Stimulated activated naive CD8-positive, alpha-beta T cell treated with anti-CD3 and anti-CD28 coated beads, Interleukin-15, Interleukin-2, amounts not matched to agents 100 U/mL and 50 U/mL, for 24 hours (primary cell): Measurements from ENCODE around the gene RBM33.

Source experiments
- ATAC-seq: fragments of 150-1000 bp; cut with Tn5 transposase; one replicate; pipeline ENCODE4 v1.10.0; 2021
- DNase-seq: peaks from one replicate; pipeline ENCODE4 v3.0.0; 2021

The RBM33 gene

GRCh38 chr7:155694851-155695250 is 50.4 kb downstream of the RBM33 start:
- DNase-seq: no peak

GRCh38 chr7:155696747-155697146 is 52.3 kb downstream of the RBM33 start:
- no peak for DNase-seq
- ATAC-seq: no peak

More at GRCh38 chr7:155694851-155695250, 50.4 kb downstream of the RBM33 start:
- ATAC-seq: peak; percentile 81

DNA sequence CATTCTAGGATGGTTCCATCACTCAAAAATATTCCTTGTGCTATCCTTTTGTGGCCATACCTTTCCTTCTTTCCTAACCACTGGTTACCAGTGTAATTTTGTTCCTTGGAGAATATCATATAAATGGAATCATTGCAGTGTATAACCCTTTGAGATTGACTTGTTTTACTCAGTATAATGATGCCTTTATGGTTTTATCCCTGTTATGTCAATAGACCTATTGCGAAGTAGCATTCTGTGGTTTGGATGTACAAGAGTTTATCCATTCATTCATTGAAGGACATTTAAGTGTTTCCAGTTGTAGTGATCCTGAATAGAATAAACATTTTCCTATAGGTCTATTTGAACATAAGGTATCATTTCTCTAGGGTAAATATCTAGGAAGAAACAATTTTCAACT is 54.2 kb downstream of the RBM33 start:
- ATAC-seq: no peak
- DNase-seq: no peak

- ATAC-seq: no peak
- no peak for DNase-seq
Observed at GRCh38 chr7:155699180-155699579, 54.7 kb downstream of the RBM33 start.

GRCh38 chr7:155700847-155701246 is 56.4 kb downstream of the RBM33 start:
- DNase-seq (no peak), ATAC-seq (no peak)

GRCh38 chr7:155701972-155702544 is 57.6 kb downstream of the RBM33 start:
- ATAC-seq (no peak), DNase-seq (no peak)

GRCh38 chr7:155702616-155703015 is 58.2 kb downstream of the RBM33 start:
- DNase-seq (no peak), ATAC-seq (peak; percentile 71)

GRCh38 chr7:155705623-155706360 is 61.3 kb downstream of the RBM33 start:
- ATAC-seq (no peak), DNase-seq (no peak)

GRCh38 chr7:155706376-155706775 is 61.9 kb downstream of the RBM33 start:
- DNase-seq (no peak), ATAC-seq (no peak)

- ATAC-seq (no peak), DNase-seq (no peak)
Observed at GRCh38 chr7:155709453-155709852, 65.0 kb downstream of the RBM33 start.

DNA sequence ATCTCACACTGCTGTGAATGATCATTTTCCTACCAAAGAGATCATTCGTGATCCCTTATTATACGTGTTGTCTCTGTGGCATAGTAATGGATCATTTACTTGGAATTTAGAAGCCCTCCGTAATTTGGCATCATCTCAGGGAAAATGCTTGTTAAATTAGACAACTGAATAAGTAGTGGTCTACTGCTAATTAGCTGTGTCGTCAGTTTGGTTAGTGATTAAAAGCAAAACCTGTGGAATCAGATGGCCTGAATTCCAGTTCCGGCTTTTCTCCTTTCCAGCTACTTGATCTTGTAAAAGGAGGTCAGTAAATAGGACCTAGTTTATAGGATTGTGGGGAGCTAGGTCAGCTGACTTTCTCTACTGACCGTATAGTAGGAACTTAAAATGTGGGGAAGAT is 65.6 kb downstream of the RBM33 start:
- no peak for ATAC-seq
- DNase-seq: no peak

DNA sequence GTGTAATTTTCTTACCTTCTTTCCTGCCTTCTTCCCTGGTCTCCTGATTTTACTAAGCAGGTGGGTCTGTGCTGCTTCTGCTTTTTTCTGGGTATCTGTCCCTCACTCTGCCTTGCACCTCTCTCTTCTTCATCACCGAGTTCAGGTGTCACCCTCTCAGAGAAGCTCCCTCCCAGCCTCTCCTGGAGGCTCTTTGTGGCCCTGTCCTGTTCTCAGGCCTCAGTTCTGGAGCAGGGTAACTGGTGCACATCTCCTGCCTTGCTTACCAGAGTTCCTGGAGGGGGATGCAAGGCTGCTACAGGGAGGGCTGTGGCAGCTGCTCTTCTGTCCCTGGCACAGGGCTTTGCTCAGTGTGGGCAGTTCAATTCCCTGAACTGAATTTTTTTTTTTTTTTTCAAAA is 66.1 kb downstream of the RBM33 start:
- no peak for ATAC-seq
- DNase-seq: no peak

- no peak for DNase-seq
- ATAC-seq: no peak
Observed at GRCh38 chr7:155711081-155711480, 66.6 kb downstream of the RBM33 start.

- DNase-seq (no peak), ATAC-seq (no peak)
Observed at GRCh38 chr7:155713384-155713783, 68.9 kb downstream of the RBM33 start.

- DNase-seq: no peak
- no peak for ATAC-seq
Observed at GRCh38 chr7:155714702-155715101, 70.2 kb downstream of the RBM33 start.

DNA sequence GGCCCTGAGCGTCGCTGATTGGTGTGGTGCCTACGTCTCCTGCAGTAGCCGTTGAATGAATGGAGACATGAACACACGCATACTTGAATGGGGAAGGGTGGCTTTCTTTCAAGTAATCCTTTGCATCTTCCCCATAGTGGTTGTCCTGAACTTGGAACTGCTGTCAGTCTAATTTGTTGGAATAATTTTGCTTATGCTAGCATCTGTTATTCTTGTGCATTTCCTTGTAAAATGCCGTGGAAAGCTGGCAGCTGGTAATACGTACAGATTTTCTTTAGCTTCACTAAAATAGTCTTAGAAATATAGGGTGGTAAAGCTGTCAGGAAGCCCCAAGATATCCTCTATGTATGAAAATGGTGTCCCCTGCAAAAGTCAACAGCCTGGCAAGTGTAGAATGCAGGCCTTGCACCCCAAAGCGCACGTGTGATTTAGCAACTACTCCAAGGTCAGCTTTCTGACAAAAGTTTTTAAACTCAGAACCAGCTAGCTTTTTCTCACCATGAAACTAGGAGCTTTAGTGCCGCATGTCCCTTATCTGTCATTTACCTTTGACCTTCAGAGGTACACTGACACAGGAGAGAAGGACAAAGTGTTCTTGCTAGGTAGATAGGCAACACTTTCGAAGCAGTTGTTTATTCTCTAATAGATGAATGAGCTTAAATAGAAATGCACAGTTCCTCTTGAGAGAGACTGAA is 70.8 kb downstream of the RBM33 start:
- DNase-seq (no peak), ATAC-seq (no peak)

DNA sequence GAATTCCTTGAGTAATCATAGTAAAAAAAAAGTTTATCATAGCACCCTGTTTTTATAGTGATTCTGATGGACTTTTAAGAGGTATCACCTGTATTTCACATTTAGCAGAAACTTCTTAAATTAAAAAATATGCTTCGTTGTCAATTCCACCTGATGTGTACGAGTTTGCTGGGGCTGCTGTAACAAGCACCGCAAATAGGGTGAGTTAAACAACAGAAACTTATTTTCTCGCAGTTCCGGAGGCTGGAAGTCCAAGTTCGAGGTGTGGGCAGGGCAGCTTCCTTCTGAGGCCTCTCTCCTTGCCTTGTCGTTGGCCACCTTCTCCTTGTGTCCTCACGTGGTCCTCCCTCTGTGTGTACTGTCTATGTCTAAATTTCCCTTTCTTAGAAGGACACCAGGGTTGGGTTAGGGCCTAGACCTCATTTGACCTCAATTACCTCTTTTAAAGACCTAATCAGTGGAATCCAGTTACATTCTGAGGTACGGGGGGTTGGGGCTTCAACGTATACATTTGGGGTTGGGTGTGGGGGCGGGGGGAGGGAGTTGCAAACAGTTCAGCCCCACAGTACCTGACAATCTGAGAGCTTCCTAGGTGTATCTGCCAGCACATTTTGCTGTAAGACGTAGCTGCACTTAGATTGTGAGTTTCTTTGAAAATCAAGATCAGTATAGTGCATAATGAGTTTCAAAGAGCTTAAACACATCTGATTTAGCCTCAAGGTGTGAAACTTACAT is 72.7 kb downstream of the RBM33 start:
- ATAC-seq: no peak

DNA sequence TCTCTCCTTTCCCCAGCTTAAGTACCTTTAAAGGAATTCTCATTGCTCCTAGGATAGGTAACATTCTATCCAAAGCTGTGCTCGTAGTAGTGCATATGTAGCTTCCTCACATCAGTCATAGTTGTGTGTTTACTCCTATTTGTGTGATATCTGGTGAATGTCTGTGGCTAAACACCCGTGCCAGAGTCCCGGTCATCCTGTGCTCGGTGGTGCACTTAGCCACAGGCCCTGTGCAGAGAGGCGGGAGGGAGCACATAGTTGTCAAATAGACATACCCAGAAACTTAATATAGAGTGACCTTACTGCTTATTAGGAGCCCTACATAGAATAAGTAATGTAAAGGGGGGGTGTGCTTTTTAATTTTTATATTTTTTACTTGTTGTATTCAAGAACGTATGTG is 76.6 kb downstream of the RBM33 start:
- no peak for DNase-seq
- ATAC-seq: no peak

More for the DNA sequence above, 72.7 kb downstream of the RBM33 start:
- DNase-seq: no peak

GRCh38 chr7:155722118-155722517 is 77.7 kb downstream of the RBM33 start:
- ATAC-seq (no peak), DNase-seq (no peak)

GRCh38 chr7:155722936-155723335 is 78.5 kb downstream of the RBM33 start:
- ATAC-seq: no peak
- DNase-seq: no peak

DNA sequence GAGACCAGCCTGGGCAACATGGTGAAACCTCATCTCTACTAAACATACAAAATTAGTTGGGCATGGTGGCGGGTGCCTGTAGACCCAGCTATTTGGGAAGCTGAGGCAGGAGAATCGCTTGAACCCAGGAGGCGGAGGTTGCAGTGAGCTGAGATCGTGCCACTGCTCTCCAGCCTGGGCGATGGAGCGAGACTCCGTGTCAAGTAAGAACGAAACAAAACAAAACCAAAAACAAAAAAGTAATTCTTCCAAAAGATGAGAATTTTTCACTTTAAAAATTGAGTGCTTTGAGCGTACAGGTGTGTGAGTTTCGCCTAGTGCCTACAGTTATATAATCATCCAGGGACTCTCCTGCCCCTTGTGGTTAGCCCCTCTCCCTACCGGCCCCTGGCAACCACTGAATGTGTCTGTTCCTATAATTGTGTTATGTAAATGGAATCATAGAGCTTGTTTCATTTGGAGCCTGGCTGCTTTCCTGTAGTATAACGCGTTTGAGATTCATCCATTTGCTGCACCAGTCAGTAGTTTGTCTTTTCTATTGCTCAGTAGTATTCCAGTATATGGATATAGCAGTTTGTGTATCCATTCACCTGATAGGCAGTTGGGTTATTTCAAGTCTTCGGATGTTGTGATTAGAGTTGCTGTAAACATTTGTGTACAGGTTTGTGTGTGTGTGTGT is 80.0 kb downstream of the RBM33 start:
- ATAC-seq (no peak), DNase-seq (no peak)

DNA sequence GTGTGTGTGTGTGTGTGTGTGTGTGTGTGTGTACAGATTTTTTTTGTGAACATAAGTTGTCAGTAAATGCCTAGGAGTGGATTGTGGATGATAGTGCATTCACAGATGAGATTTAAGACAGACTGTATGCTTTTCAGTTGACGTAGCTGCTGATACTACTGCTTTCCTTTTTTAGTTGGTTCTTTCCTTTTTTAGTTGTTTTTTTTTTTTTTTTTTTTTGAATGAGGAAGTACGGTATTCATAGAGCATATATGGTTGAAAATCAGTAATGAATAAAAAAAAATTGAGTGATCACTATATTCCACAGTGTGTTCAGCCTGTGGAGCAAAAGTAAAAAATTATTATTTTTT is 80.5 kb downstream of the RBM33 start:
- ATAC-seq: no peak

More for the DNA sequence above, 80.5 kb downstream of the RBM33 start:
- no peak for DNase-seq
